Astrocyte (in vitro differentiated cells and primary cell): ENCODE data around the gene MAN1B1. TPM values are rescaled to one million over a fixed set of nuclear protein-coding genes. Genes with fewer than 3 reads are reported as not detected.

Source experiments
- DNase-seq: peaks from one replicate; pipeline ENCODE4 v3.0.0-alpha.2; 2010; ENCODE audit warnings: low read depth
- FAIRE-seq: peaks from 2 replicates; lab custom pipeline; 2011; peaks lifted over from hg19 to GRCh38; lab: Jason Lieb, UNC
- H2AFZ ChIP-seq: 2 replicates; pipeline ENCODE4 v1.6.0; 2012; ENCODE audit warnings: low read depth, low read length, inconsistent platforms
- H3K27ac ChIP-seq: 2 replicates; pipeline ENCODE4 v1.5.1; 2011; ENCODE audit warnings: low read depth, low read length, inconsistent platforms
- H3K27me3 ChIP-seq: 2 replicates; pipeline ENCODE4 v1.6.0; 2011; ENCODE audit warnings: low read length, inconsistent platforms; ENCODE audit not compliant: insufficient read depth
- H3K36me3 ChIP-seq: 2 replicates; pipeline ENCODE4 v1.5.1; 2011; ENCODE audit warnings: low read length, inconsistent platforms; ENCODE audit not compliant: insufficient read depth
- H3K4me1 ChIP-seq: 2 replicates; pipeline ENCODE4 v1.5.1; 2011; ENCODE audit warnings: low read length, inconsistent platforms; ENCODE audit not compliant: insufficient read depth
- H3K4me2 ChIP-seq: 2 replicates; pipeline ENCODE4 v1.6.0; 2012; ENCODE audit warnings: low read length, inconsistent platforms
- H3K4me3 ChIP-seq: 2 replicates; pipeline ENCODE4 v1.5.1; 2011; ENCODE audit warnings: low read depth, mild to moderate bottlenecking, low read length, inconsistent platforms; ENCODE audit not compliant: insufficient read depth
- H3K79me2 ChIP-seq: 2 replicates; pipeline ENCODE4 v1.6.0; 2012; ENCODE audit warnings: mild to moderate bottlenecking, low read length, inconsistent platforms; ENCODE audit not compliant: insufficient read depth
- H3K9ac ChIP-seq: 2 replicates; pipeline ENCODE4 v1.6.0; 2012; ENCODE audit warnings: mild to moderate bottlenecking, low read length, inconsistent platforms
- H3K9me3 ChIP-seq: 2 replicates; pipeline ENCODE4 v1.5.1; 2012; ENCODE audit warnings: low read depth, mild to moderate bottlenecking, low read length, inconsistent platforms; ENCODE audit not compliant: insufficient read depth
- H4K20me1 ChIP-seq: 2 replicates; pipeline ENCODE4 v1.6.0; 2012; ENCODE audit warnings: low read length, inconsistent platforms; ENCODE audit not compliant: insufficient read depth
- H3K27ac Mint-ChIP-seq: one replicate; pipeline ENCODE4 v1.8.0; 2021; ENCODE audit warnings: mild to moderate bottlenecking, mixed read lengths; ENCODE audit not compliant: unreplicated experiment
- H3K27me3 Mint-ChIP-seq: one replicate; pipeline ENCODE4 v1.8.0; 2021; ENCODE audit warnings: low read depth, mixed read lengths; ENCODE audit not compliant: unreplicated experiment
- H3K36me3 Mint-ChIP-seq: one replicate; pipeline ENCODE4 v1.8.0; 2021; ENCODE audit warnings: low read depth, mixed read lengths; ENCODE audit not compliant: unreplicated experiment
- H3K4me1 Mint-ChIP-seq: one replicate; pipeline ENCODE4 v1.8.0; 2021; ENCODE audit warnings: low read depth, mixed read lengths; ENCODE audit not compliant: unreplicated experiment
- H3K4me3 Mint-ChIP-seq: one replicate; pipeline ENCODE4 v1.8.0; 2021; ENCODE audit warnings: mild to moderate bottlenecking, moderate library complexity, mixed read lengths; ENCODE audit not compliant: unreplicated experiment
- H3K9me3 Mint-ChIP-seq: one replicate; pipeline ENCODE4 v1.8.0; 2021; ENCODE audit warnings: mild to moderate bottlenecking, mixed read lengths; ENCODE audit not compliant: unreplicated experiment
- CTCF ChIP-seq: IDR thresholded peaks from 2 replicates; pipeline ENCODE4 v1.5.1; 2011; ENCODE audit warnings: low read depth, mild to moderate bottlenecking, inconsistent platforms, low read length, moderate library complexity; ENCODE audit not compliant: insufficient read depth
- EZH2 ChIP-seq: IDR thresholded peaks from 2 replicates; pipeline ENCODE4 v1.6.1; 2012; ENCODE audit warnings: mild to moderate bottlenecking, low read length, inconsistent platforms; ENCODE audit not compliant: insufficient read depth
- total RNA-seq: library from RNA; stranded (reverse); gene quantifications from 2 replicates; pipeline ENCODE4 v1.2.1, GENCODE V29; 2021

The MAN1B1 gene
- total RNA-seq, 1 donor from 2014 or later: 69.2 TPM

- H4K20me1 ChIP-seq: no peaks in the 10 kb centered on the region
- DNase-seq (no peak), FAIRE-seq (no peak)
- no peaks in the 10 kb centered on the region for H3K27me3 ChIP-seq
- H3K79me2 ChIP-seq: no peaks in the 10 kb centered on the region
- H2AFZ ChIP-seq: no peak overlapping the region
- H3K4me1 ChIP-seq: no peaks in the 10 kb centered on the region
- Mint-ChIP-seq H3K4me1 (no peaks in the 10 kb centered on the region), H3K9me3 (no peaks in the 10 kb centered on the region), H3K4me3 (no peak overlapping the region), H3K36me3 (peaks cover 7% of the 10 kb centered on the region), H3K27ac (no peak overlapping the region), H3K27me3 (no peaks in the 10 kb centered on the region)
- no peaks in the 10 kb centered on the region for H3K9me3 ChIP-seq
- no peak overlapping the region for H3K27ac ChIP-seq
- H3K9ac ChIP-seq: no peak overlapping the region
- H3K4me3 ChIP-seq: no peak overlapping the region
- no peak for TF ChIP-seq CTCF
- TF ChIP-seq EZH2: no peak
- no peaks in the 10 kb centered on the region for H3K36me3 ChIP-seq
- H3K4me2 ChIP-seq: no peak overlapping the region
These were observed 28.7 kb downstream of the MAN1B1 start for GRCh38 chr9:137115394-137116026.

GRCh38 chr9:137116027-137116507 lies 29.3 kb downstream of the MAN1B1 start:
- no peak for DNase-seq
- Mint-ChIP-seq H3K27me3 (no peaks in the 10 kb centered on the region), H3K4me1 (no peaks in the 10 kb centered on the region), H3K4me3 (no peak overlapping the region), H3K36me3 (peaks cover 7% of the 10 kb centered on the region), H3K27ac (peak overlapping the region; percentile 62), H3K9me3 (no peaks in the 10 kb centered on the region)
- no peak overlapping the region for H3K9ac ChIP-seq
- no peaks in the 10 kb centered on the region for H3K27me3 ChIP-seq
- H3K79me2 ChIP-seq: no peaks in the 10 kb centered on the region
- no peak for TF ChIP-seq EZH2
- no peak for TF ChIP-seq CTCF
- H3K9me3 ChIP-seq: no peaks in the 10 kb centered on the region
- no peak for FAIRE-seq
- no peaks in the 10 kb centered on the region for H4K20me1 ChIP-seq
- no peaks in the 10 kb centered on the region for H3K4me1 ChIP-seq
- no peaks in the 10 kb centered on the region for H3K36me3 ChIP-seq
- no peak overlapping the region for H3K27ac ChIP-seq
- no peak overlapping the region for H3K4me3 ChIP-seq
- H3K4me2 ChIP-seq: no peak overlapping the region
- H2AFZ ChIP-seq: no peak overlapping the region

GRCh38 chr9:137116728-137117127 lies 29.9 kb downstream of the MAN1B1 start:
- Mint-ChIP-seq H3K4me3 (no peak overlapping the region), H3K36me3 (peaks cover 7% of the 10 kb centered on the region), H3K27me3 (no peaks in the 10 kb centered on the region), H3K27ac (peak overlapping the region; percentile 62), H3K4me1 (peaks cover under 1% of the 10 kb centered on the region), H3K9me3 (no peaks in the 10 kb centered on the region)
- no peaks in the 10 kb centered on the region for H4K20me1 ChIP-seq
- no peak overlapping the region for H3K9ac ChIP-seq
- no peak for FAIRE-seq
- no peak overlapping the region for H3K4me2 ChIP-seq
- H3K4me1 ChIP-seq: no peaks in the 10 kb centered on the region
- H3K27me3 ChIP-seq: no peaks in the 10 kb centered on the region
- no peak for TF ChIP-seq CTCF
- H3K79me2 ChIP-seq: no peaks in the 10 kb centered on the region
- DNase-seq: no peak
- no peaks in the 10 kb centered on the region for H3K36me3 ChIP-seq
- H3K9me3 ChIP-seq: no peaks in the 10 kb centered on the region
- no peak overlapping the region for H3K4me3 ChIP-seq
- no peak overlapping the region for H2AFZ ChIP-seq
- H3K27ac ChIP-seq: no peak overlapping the region
